Adrenal gland (tissue), 12 donors: ENCODE results near the gene NVL. TPM values are rescaled to one million over a fixed set of nuclear protein-coding genes. Genes with fewer than 3 reads are reported as not detected.

ENCODE experiments used
- DNase-seq, 7 donors: peaks; one replicate each; pipeline ENCODE4 v3.0.0-alpha.2; 2019 to 2020
- H3K27ac ChIP-seq, 5 donors: fragments of 200-600 bp; sonication (generic) in 4 of 5; 1 replicate in 3 of 5; 2 replicates in 2 of 5; pipeline versions ENCODE4 v1.5.1 to v1.8.0; 2016 to 2020; ENCODE audit warnings: mild to moderate bottlenecking in 1 of 5
- H3K27me3 ChIP-seq: fragments of 200-600 bp; 2 replicates; pipeline ENCODE4 v1.8.0; 2021
- H3K36me3 ChIP-seq, 2 donors: fragments of 200-600 bp; replicated peaks in 1 of 2; 1 replicate in 1 of 2; 2 replicates in 1 of 2; pipeline versions ENCODE4 v1.5.1 to v1.8.0; 2018 to 2022
- H3K4me1 ChIP-seq, 2 donors: fragments of 200-600 bp; replicated peaks in 1 of 2; 1 replicate in 1 of 2; 2 replicates in 1 of 2; pipeline versions ENCODE4 v1.5.1 to v1.8.0; 2018 to 2021
- H3K4me3 ChIP-seq, 4 donors: fragments of 200-600 bp; sonication (generic) in 3 of 4; one replicate each; pipeline ENCODE4 v1.5.1; 2016 to 2018
- H3K9me3 ChIP-seq, 3 donors: fragments of 200-600 bp; sonication (generic) in 1 of 3; replicated peaks in 1 of 3; 1 replicate in 2 of 3; 2 replicates in 1 of 3; pipeline versions ENCODE4 v1.5.1 to v1.8.0; 2016 to 2021
- CTCF ChIP-seq, 6 experiments: fragments of 450-650 bp in 4 of 6; fragments of 200-600 bp in 2 of 6; sonication (generic) in 1 of 6; IDR thresholded peaks; 1 replicate in 5 of 6; 2 replicates in 1 of 6; pipeline versions ENCODE4 v1.5.1 to v1.8.0; 2016 to 2021; ENCODE audit warnings: antibody characterized with exemption in 6 of 6, mild to moderate bottlenecking in 2 of 6, moderate library complexity in 1 of 6
- POLR2A ChIP-seq, 2 donors: fragments of 450-650 bp; IDR thresholded peaks; one replicate each; pipeline ENCODE4 v1.6.1; 2017; ENCODE audit warnings: antibody characterized with exemption in 2 of 2, mild to moderate bottlenecking in 2 of 2, moderate library complexity in 1 of 2
- WGBS, 4 donors: extraction: QIAGEN DNeasy Blood & Tissue Kit in 2 of 4; methylation state at CpG; one replicate each; pipeline versions ENCODE4 v1.1.5 to v1.1.7; 2013 to 2017; 5-methylcytosine and 5-hydroxymethylcytosine counted together
- intact Hi-C, 2 donors: fragments of 100-400 bp; cut with DNase I; formaldehyde crosslinking; loops; one replicate each; pipeline versions ENCODE4 v1.14.1 to v1.15.0; 2022 to 2023
- polyA plus RNA-seq, 3 donors: library from polyadenylated mRNA; stranded (reverse); fragments of 200-250 nt in 2 of 3; fragments of 350-450 nt in 1 of 3; fragmentation: Illumina TruSeq in 1 of 3; extraction: RNeasy Lipid Tissue Mini Kit (QIAGEN cat#74804) in 1 of 3; gene quantifications; one replicate each; pipeline ENCODE4 v1.2.3, GENCODE V29; 2013 to 2014
- total RNA-seq, 9 donors: library from RNA; depleted of rRNA in 4 of 9; stranded (reverse); fragments of >200 nt in 4 of 9; fragments of 120-200 nt in 1 of 9; fragmentation: NEBNext Ultra II Directional in 1 of 9; extraction: Animal tissue kit (Norgen Biotek cat#: 25700) in 1 of 9; gene quantifications; one replicate each; pipeline versions ENCODE4 v1.1.0 to v1.2.4, GENCODE V29; 2013 to 2023
- donor health status: healthy with polysubstance abuse.
- donor health status: Bipolar disorder and iron deficiency.
- donor health status: DM: yes; HTN: yes; CAD: no.
- donor health status: DM: no; HTN: no; CAD: no.
- donor health status: DM: no; HTN: no; CAD: no.
- donor health status: DM: yes; HTN: yes; CAD: no.

NVL gene
- total and polyA plus RNA-seq, 12 donors = 12.0 to 77.0 (median 20.9) TPM

DNA sequence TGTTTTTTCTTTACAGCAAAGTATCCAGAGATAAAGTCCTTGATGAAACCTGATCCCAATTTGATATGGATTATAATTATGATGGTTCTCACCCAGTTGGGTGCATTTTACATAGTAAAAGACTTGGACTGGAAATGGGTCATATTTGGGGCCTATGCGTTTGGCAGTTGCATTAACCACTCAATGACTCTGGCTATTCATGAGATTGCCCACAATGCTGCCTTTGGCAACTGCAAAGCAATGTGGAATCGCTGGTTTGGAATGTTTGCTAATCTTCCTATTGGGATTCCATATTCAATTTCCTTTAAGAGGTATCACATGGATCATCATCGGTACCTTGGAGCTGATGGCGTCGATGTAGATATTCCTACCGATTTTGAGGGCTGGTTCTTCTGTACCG, 140.4 kb downstream of the NVL start:
- Histone ChIP-seq H3K9me3 (no peaks in the 10 kb centered on the region), H3K36me3 (peaks cover 0 to 34% of the 10 kb centered on the region in 2 donors), H3K4me3 (no peak overlapping the region), H3K27ac (no peak overlapping the region), H3K4me1 (peaks cover 1 to 6% of the 10 kb centered on the region in 2 donors), H3K27me3 (no peaks in the 10 kb centered on the region)
- TF ChIP-seq POLR2A (IDR thresholded peaks at IDR 0.05) (no peak), CTCF (IDR thresholded peaks at IDR 0.05) (no peak)
- intact Hi-C loops = no loop called here
- 93 to 98% (median 97%) methylated on average over 7 of the region's 7 CpGs for WGBS, 4 donors
- no peak for DNase-seq

DNA sequence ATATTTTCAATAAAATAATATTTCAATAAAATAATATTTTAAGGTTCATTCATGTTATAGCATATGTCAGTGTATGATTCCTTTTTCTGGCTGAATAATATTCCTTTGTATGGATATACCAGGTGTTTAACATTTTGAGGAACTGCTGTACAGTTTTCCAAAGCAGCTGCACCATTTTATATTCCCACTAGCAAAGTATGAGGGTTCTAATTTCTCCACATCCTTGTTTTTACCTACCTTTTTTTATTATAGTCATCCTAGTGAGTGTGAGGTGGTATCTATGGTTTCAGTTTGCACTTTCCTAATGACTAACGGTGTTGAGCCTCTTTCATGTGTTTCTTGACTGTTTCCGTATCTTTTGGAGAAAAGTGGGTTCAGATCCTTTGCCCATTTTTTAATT, 141.7 kb downstream of the NVL start:
- no peak for DNase-seq
- intact Hi-C loops = no loop called here
- peaks cover 0 to 24% of the 10 kb centered on the region in 2 donors for H3K36me3 ChIP-seq
- peaks cover 4 to 11% of the 10 kb centered on the region in 2 donors for H3K4me1 ChIP-seq
- TF ChIP-seq CTCF (IDR thresholded peaks at IDR 0.05) (no peak), POLR2A (IDR thresholded peaks at IDR 0.05) (no peak)
- WGBS, 4 donors = 94 to 98% (median 96%) methylated on average over 2 of the region's 2 CpGs
- no peak overlapping the region for H3K27ac ChIP-seq
- H3K27me3 ChIP-seq = no peaks in the 10 kb centered on the region
- no peaks in the 10 kb centered on the region for H3K9me3 ChIP-seq
- no peak overlapping the region for H3K4me3 ChIP-seq

DNA sequence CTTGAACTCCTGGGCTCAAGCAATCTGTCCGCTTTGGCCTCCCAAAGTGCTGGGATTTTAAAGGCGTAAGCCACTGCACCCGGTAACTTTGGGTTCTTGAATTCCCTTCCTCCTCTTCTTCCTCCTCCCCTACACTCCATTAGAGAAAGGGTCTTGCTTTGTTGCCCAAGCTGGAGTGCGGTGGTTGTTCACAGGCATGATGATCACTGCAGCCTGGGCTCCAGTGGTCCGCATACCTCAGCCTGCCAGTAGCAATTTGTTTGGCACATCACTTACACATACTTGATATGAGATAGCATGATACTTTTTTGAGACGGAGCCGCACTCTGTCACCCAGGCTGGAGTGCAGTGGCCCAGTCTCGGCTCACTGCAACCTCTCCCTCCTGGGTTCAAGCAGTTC, 144.8 kb downstream of the NVL start:
- no peaks in the 10 kb centered on the region for H3K9me3 ChIP-seq
- no peak for DNase-seq
- H3K27me3 ChIP-seq = no peaks in the 10 kb centered on the region
- no peak overlapping the region for H3K4me3 ChIP-seq
- H3K4me1 ChIP-seq = peaks cover 9 to 18% of the 10 kb centered on the region in 2 donors
- peaks cover 0 to 3% of the 10 kb centered on the region in 2 donors for H3K36me3 ChIP-seq
- intact Hi-C loops = no loop called here
- 92 to 98% (median 96%) methylated on average over 8 of the region's 8 CpGs for WGBS, 4 donors
- TF ChIP-seq POLR2A (IDR thresholded peaks at IDR 0.05) (no peak), CTCF (IDR thresholded peaks at IDR 0.05) (no peak)
- H3K27ac ChIP-seq = no peak overlapping the region

- Histone ChIP-seq H3K27me3 (no peaks in the 10 kb centered on the region), H3K27ac (peak overlapping the region; percentile 54 to 99 (median 90)), H3K9me3 (no peaks in the 10 kb centered on the region), H3K4me3 (peak overlapping the region; percentile 56 to 98 (median 74)), H3K36me3 (no peaks in the 10 kb centered on the region), H3K4me1 (peaks cover 9 to 18% of the 10 kb centered on the region in 2 donors)
- intact Hi-C loops = no loop called here
- peak; percentile 50 to 65 (median 58) for DNase-seq
- 1 to 3% (median 1%) methylated on average over 6 to 53 of the region's 53 CpGs for WGBS, 4 donors
- no peak for TF ChIP-seq CTCF (IDR thresholded peaks at IDR 0.05)
- TF ChIP-seq POLR2A (IDR thresholded peaks at IDR 0.05) = no peak
These were observed 146.2 kb downstream of the NVL start for GRCh38 chr1:224183591-224184312.
